Gastroesophageal sphincter (tissue), 4 donors: ENCODE measurements around the gene ARHGAP26. TPM values are rescaled to one million over a fixed set of nuclear protein-coding genes. Genes with fewer than 3 reads are reported as not detected.

Source experiments
- ATAC-seq: fragments of 150-250 bp; one replicate; pipeline ENCODE4 v1.9.1; 2016; ENCODE audit warnings: mild to moderate bottlenecking, moderate library complexity
- H3K27ac ChIP-seq, 4 donors: fragments of 200-600 bp; sonication (generic) in 3 of 4; 1 replicate in 3 of 4; 2 replicates in 1 of 4; pipeline ENCODE4 v1.5.1; 2016 to 2019
- H3K27me3 ChIP-seq: fragments of 200-600 bp; sonication (generic); one replicate; pipeline ENCODE4 v1.5.1; 2019
- H3K36me3 ChIP-seq, 2 donors: fragments of 200-600 bp; sonication (generic); one replicate each; pipeline ENCODE4 v1.5.1; 2019; ENCODE audit warnings: control low read depth in 1 of 2
- H3K4me1 ChIP-seq, 3 donors: fragments of 200-600 bp; sonication (generic); 1 replicate in 2 of 3; 2 replicates in 1 of 3; pipeline ENCODE4 v1.5.1; 2016 to 2019; ENCODE audit warnings: control low read depth in 2 of 3
- H3K4me3 ChIP-seq, 2 donors: fragments of 200-600 bp; sonication (generic); one replicate each; pipeline ENCODE4 v1.5.1; 2019; ENCODE audit warnings: mild to moderate bottlenecking in 1 of 2, moderate library complexity in 1 of 2
- H3K9me3 ChIP-seq, 3 donors: fragments of 200-600 bp; sonication (generic); one replicate each; pipeline ENCODE4 v1.5.1; 2017 to 2019; ENCODE audit warnings: control low read depth in 2 of 3
- CTCF ChIP-seq, 4 experiments: fragments of 200-600 bp in 2 of 4; fragments of 450-650 bp in 2 of 4; sonication (generic) in 1 of 4; IDR thresholded peaks; one replicate each; pipeline ENCODE4 v1.5.1; 2017 to 2019; ENCODE audit warnings: antibody characterized with exemption in 4 of 4, mild to moderate bottlenecking in 2 of 4, moderate library complexity in 2 of 4
- EP300 ChIP-seq: sonication (generic); formaldehyde crosslinking; IDR thresholded peaks from one replicate; pipeline ENCODE4 v1.6.1; 2017; ENCODE audit warnings: antibody characterized with exemption, mild to moderate bottlenecking
- POLR2A ChIP-seq, 2 donors: fragments of 450-650 bp; IDR thresholded peaks; one replicate each; pipeline ENCODE4 v1.6.1; 2017; ENCODE audit warnings: antibody characterized with exemption in 2 of 2, mild to moderate bottlenecking in 2 of 2, moderate library complexity in 1 of 2
- POLR2AphosphoS5 ChIP-seq: sonication (generic); formaldehyde crosslinking; IDR thresholded peaks from one replicate; pipeline ENCODE4 v1.6.1; 2017; ENCODE audit warnings: antibody characterized with exemption
- WGBS, 2 donors: methylation state at CpG; one replicate each; pipeline ENCODE4 v1.1.5; 2018; ENCODE audit warnings: low coverage in 1 of 2; 5-methylcytosine and 5-hydroxymethylcytosine counted together
- total RNA-seq, 4 donors: library from RNA; depleted of rRNA; stranded (reverse); fragments of >200 nt; gene quantifications; one replicate each; pipeline ENCODE4 v1.1.0, GENCODE V29; 2016

ARHGAP26 gene
- total RNA-seq, 4 donors from 2014 or later, result 15.2 to 41.7 (median 31.7) TPM

- Histone ChIP-seq H3K36me3 (no peaks in the 10 kb centered on the region), H3K4me1 (peaks cover 0 to 34% (median 5%) of the 10 kb centered on the region in 3 donors), H3K4me3 (no peak overlapping the region), H3K27ac (no peak overlapping the region), H3K9me3 (no peaks in the 10 kb centered on the region), H3K27me3 (no peaks in the 10 kb centered on the region)
- TF ChIP-seq POLR2AphosphoS5 (no peak), CTCF (IDR thresholded peaks at IDR 0.05) (peak in 1 of 4 experiments; percentile 1)
- no peak for ATAC-seq
- WGBS, 2 donors, result 47 to 53% methylated on average over 5 to 8 of the region's 15 CpGs
Measured at GRCh38 chr5:143182901-143183820, 413.0 kb downstream of the ARHGAP26 start.

GRCh38 chr5:143183989-143184388, 413.8 kb downstream of the ARHGAP26 start:
- no peak for TF ChIP-seq POLR2AphosphoS5
- no peak for TF ChIP-seq EP300
- no peak for TF ChIP-seq POLR2A (IDR thresholded peaks at IDR 0.05)
- no peak for TF ChIP-seq CTCF (IDR thresholded peaks at IDR 0.05)
- ATAC-seq, result no peak
- H3K4me1 ChIP-seq, result peaks cover 0 to 34% (median 5%) of the 10 kb centered on the region in 3 donors
- H3K27ac ChIP-seq, result no peak overlapping the region
- H3K27me3 ChIP-seq, result no peaks in the 10 kb centered on the region
- no peak overlapping the region for H3K4me3 ChIP-seq
- H3K36me3 ChIP-seq, result no peaks in the 10 kb centered on the region
- 88 to 100% methylated on average over 1 of the region's 1 CpG for WGBS, 2 donors
- no peaks in the 10 kb centered on the region for H3K9me3 ChIP-seq

- no peak for ATAC-seq
- peaks cover 0 to 11% (median 0%) of the 10 kb centered on the region in 3 donors for H3K9me3 ChIP-seq
- no peaks in the 10 kb centered on the region for H3K27me3 ChIP-seq
- TF ChIP-seq POLR2A (IDR thresholded peaks at IDR 0.05), result no peak
- TF ChIP-seq POLR2AphosphoS5, result no peak
- no peak for TF ChIP-seq CTCF (IDR thresholded peaks at IDR 0.05)
- TF ChIP-seq EP300, result no peak
- H3K27ac ChIP-seq, result no peak overlapping the region
- no peak overlapping the region for H3K4me3 ChIP-seq
- no peaks in the 10 kb centered on the region for H3K36me3 ChIP-seq
- H3K4me1 ChIP-seq, result peaks cover 0 to 34% (median 5%) of the 10 kb centered on the region in 3 donors
Measured at GRCh38 chr5:143186623-143187022, 416.4 kb downstream of the ARHGAP26 start.

GRCh38 chr5:143187495-143187894, 417.3 kb downstream of the ARHGAP26 start:
- Histone ChIP-seq H3K4me3 (no peak overlapping the region), H3K36me3 (no peaks in the 10 kb centered on the region), H3K27ac (no peak overlapping the region), H3K9me3 (peaks cover 0 to 11% (median 0%) of the 10 kb centered on the region in 3 donors), H3K4me1 (peaks cover 0 to 33% (median 5%) of the 10 kb centered on the region in 3 donors), H3K27me3 (no peaks in the 10 kb centered on the region)
- 57 to 100% methylated on average over 1 to 4 of the region's 8 CpGs for WGBS, 2 donors
- no peak for ATAC-seq
- TF ChIP-seq CTCF (IDR thresholded peaks at IDR 0.05) (no peak), POLR2A (IDR thresholded peaks at IDR 0.05) (no peak), POLR2AphosphoS5 (no peak), EP300 (no peak)

GRCh38 chr5:143188083-143188482, 417.9 kb downstream of the ARHGAP26 start:
- Histone ChIP-seq H3K27ac (no peak overlapping the region), H3K9me3 (peaks cover 0 to 11% (median 0%) of the 10 kb centered on the region in 3 donors), H3K4me1 (peaks cover 0 to 28% (median 5%) of the 10 kb centered on the region in 3 donors), H3K36me3 (no peaks in the 10 kb centered on the region), H3K27me3 (no peaks in the 10 kb centered on the region), H3K4me3 (no peak overlapping the region)
- 86 to 92% methylated on average over 2 of the region's 2 CpGs for WGBS, 2 donors
- TF ChIP-seq CTCF (IDR thresholded peaks at IDR 0.05) (no peak), POLR2AphosphoS5 (no peak), EP300 (no peak), POLR2A (IDR thresholded peaks at IDR 0.05) (no peak)
- no peak for ATAC-seq
